Left forelimb (tissue), 1 donor: ENCODE data around the gene MORC3.
"Not testable (repeated sequence)": the region's sequence is repeated elsewhere in the genome, so short reads cannot be mapped to it uniquely, and the experiment has no call there.

Experiments used
- DNase-seq: peaks from one replicate; pipeline ENCODE4 v3.0.0-alpha.2; 2018; ENCODE audit warnings: low spot score

MORC3 gene

GRCh38 chr21:36319767-36320420 lies at the start of gene MORC3:
Gene MORC3, plus strand, starts transcription at chr21:36320197. Its CDS starts 68 bp downstream, at chr21:36320265.
- DNase-seq = peak; percentile 100

- DNase-seq = not testable (repeated sequence)
Measured at GRCh38 chr21:36270786-36271695, 49.0 kb upstream of the MORC3 start.

- no peak for DNase-seq
Measured at GRCh38 chr21:36274128-36274527, 45.9 kb upstream of the MORC3 start.

- DNase-seq = peak; percentile 28
Measured at GRCh38 chr21:36282568-36283230, 37.3 kb upstream of the MORC3 start.

- DNase-seq = not testable (repeated sequence)
Measured at GRCh38 chr21:36283231-36283622, 36.8 kb upstream of the MORC3 start.

GRCh38 chr21:36288651-36289243 lies 31.2 kb upstream of the MORC3 start:
- DNase-seq = no peak

GRCh38 chr21:36291509-36291908 lies 28.5 kb upstream of the MORC3 start:
- DNase-seq = no peak

GRCh38 chr21:36297406-36297937 lies 22.5 kb upstream of the MORC3 start:
- no peak for DNase-seq

- DNase-seq = no peak
Measured at GRCh38 chr21:36297938-36298572, 21.9 kb upstream of the MORC3 start.

GRCh38 chr21:36306872-36307534 lies 13.0 kb upstream of the MORC3 start:
- DNase-seq = no peak

GRCh38 chr21:36310016-36310415 lies 10.0 kb upstream of the MORC3 start:
- DNase-seq = no peak

- not testable (repeated sequence) for DNase-seq
Measured at GRCh38 chr21:36313446-36313845, 6.6 kb upstream of the MORC3 start.

- DNase-seq = not testable (repeated sequence)
Measured at GRCh38 chr21:36316045-36316444, 4.0 kb upstream of the MORC3 start.

- no peak for DNase-seq
Measured at GRCh38 chr21:36316872-36317484, 3.0 kb upstream of the MORC3 start.

- DNase-seq = not testable (repeated sequence)
Measured at GRCh38 chr21:36319406-36319766, 611 bp upstream of the MORC3 start.

- DNase-seq = no peak
Measured at GRCh38 chr21:36320421-36321324, 676 bp downstream of the MORC3 start.

GRCh38 chr21:36321325-36322082 lies 1.5 kb downstream of the MORC3 start:
- peak; percentile 74 for DNase-seq

GRCh38 chr21:36322083-36322424 lies 2.1 kb downstream of the MORC3 start:
- no peak for DNase-seq

- no peak for DNase-seq
Measured at GRCh38 chr21:36323032-36323431, 3.0 kb downstream of the MORC3 start.
